Lower lobe of right lung (tissue), 2 donors: Measurements from ENCODE around the gene CCDC184. TPM values are rescaled to one million over a fixed set of nuclear protein-coding genes. Genes with fewer than 3 reads are reported as not detected.

Source experiments
- ATAC-seq, 2 donors: fragments of 200-7000 bp; cut with Tn5 transposase; one replicate each; pipeline ENCODE4 v1.9.1; 2020 to 2022; ENCODE audit warnings: mild to moderate bottlenecking in 2 of 2, moderate library complexity in 2 of 2
- DNase-seq: peaks from one replicate; pipeline ENCODE4 v3.0.0-alpha.2; 2020
- H3K27ac ChIP-seq: fragments of 200-600 bp; one replicate; pipeline ENCODE4 v1.8.0; 2022
- H3K27me3 ChIP-seq: fragments of 200-600 bp; one replicate; pipeline ENCODE4 v1.8.0; 2022; ENCODE audit warnings: low read depth
- H3K36me3 ChIP-seq: fragments of 200-600 bp; one replicate; pipeline ENCODE4 v1.8.0; 2022; ENCODE audit warnings: mild to moderate bottlenecking
- H3K4me1 ChIP-seq: fragments of 200-600 bp; one replicate; pipeline ENCODE4 v1.8.0; 2022
- H3K4me3 ChIP-seq: fragments of 200-600 bp; one replicate; pipeline ENCODE4 v1.8.0; 2022; ENCODE audit warnings: mild to moderate bottlenecking
- H3K9me3 ChIP-seq: fragments of 200-600 bp; one replicate; pipeline ENCODE4 v1.8.0; 2022
- intact Hi-C: fragments of 100-400 bp; cut with DNase I; formaldehyde crosslinking; loops from one replicate; pipeline ENCODE4 v1.11.0; 2022
- total RNA-seq: library from RNA; stranded (reverse); fragmentation: NEBNext Ultra II Directional; extraction: Animal tissue kit (Norgen Biotek cat#: 25700); gene quantifications from one replicate; pipeline ENCODE4 v1.2.1, GENCODE V29; 2021
- TF ChIP-seq, protein P1 (sequence below): fragments of 200-600 bp; IDR thresholded peaks from one replicate; pipeline ENCODE4 v1.8.0; 2022; ENCODE audit warnings: antibody characterized with exemption, mild to moderate bottlenecking
- donor health status: DM: no; HTN: yes; CAD: no; lungs with severe emphysema.

The CCDC184 gene
- total RNA-seq, 1 donor from 2014 or later = 1.0 TPM

DNA sequence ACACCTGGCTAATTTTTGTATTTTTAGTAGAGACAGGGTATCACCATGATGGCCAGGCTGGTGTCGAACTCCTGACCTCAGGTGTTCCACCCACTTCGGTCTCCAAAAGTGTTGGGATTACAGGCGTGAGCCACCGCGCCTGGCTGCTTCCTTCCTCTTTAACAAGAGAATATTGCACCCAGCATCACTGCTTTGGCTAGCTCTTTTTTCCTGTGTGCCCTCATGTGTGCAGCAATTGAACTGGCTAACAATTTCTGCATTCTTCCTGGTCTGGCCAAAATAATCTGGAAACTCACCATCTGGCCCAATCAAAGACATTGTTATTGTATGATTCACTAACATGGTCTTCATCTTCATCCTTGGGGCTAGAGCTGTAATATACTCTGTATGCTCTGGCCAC lies 23.4 kb upstream of the CCDC184 start:
- DNase-seq (no peak), ATAC-seq (no peak)
- Histone ChIP-seq H3K4me3 (no peak overlapping the region), H3K27me3 (no peaks in the 10 kb centered on the region), H3K9me3 (no peaks in the 10 kb centered on the region), H3K27ac (no peak overlapping the region), H3K4me1 (peaks cover 19% of the 10 kb centered on the region), H3K36me3 (no peaks in the 10 kb centered on the region)
- TF ChIP-seq, protein P1, sequence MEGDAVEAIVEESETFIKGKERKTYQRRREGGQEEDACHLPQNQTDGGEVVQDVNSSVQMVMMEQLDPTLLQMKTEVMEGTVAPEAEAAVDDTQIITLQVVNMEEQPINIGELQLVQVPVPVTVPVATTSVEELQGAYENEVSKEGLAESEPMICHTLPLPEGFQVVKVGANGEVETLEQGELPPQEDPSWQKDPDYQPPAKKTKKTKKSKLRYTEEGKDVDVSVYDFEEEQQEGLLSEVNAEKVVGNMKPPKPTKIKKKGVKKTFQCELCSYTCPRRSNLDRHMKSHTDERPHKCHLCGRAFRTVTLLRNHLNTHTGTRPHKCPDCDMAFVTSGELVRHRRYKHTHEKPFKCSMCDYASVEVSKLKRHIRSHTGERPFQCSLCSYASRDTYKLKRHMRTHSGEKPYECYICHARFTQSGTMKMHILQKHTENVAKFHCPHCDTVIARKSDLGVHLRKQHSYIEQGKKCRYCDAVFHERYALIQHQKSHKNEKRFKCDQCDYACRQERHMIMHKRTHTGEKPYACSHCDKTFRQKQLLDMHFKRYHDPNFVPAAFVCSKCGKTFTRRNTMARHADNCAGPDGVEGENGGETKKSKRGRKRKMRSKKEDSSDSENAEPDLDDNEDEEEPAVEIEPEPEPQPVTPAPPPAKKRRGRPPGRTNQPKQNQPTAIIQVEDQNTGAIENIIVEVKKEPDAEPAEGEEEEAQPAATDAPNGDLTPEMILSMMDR = no peak
- intact Hi-C loops = no loop called here

DNA sequence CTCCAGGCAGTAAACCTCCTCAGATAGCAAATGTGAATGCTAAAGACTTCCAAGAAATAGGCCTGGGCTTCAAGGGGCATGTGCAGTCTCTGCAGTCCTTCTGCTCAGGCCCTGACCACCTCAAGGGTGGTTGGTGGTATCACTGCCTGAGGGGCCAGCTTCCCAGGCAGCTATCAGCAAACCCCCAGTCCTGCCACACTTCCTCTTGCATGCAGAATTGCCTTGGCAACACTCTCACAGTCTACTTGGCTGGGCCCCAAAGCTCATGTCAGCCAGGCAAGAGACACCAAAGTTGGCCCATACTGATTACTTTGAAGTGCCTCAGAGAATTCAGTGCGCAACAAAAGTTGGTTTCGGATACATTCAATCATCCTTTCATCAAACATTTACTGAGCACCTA lies 22.6 kb upstream of the CCDC184 start:
- Histone ChIP-seq H3K36me3 (no peaks in the 10 kb centered on the region), H3K27me3 (peaks cover 1% of the 10 kb centered on the region), H3K9me3 (no peaks in the 10 kb centered on the region), H3K4me3 (no peak overlapping the region), H3K27ac (no peak overlapping the region), H3K4me1 (peaks cover 18% of the 10 kb centered on the region)
- DNase-seq (no peak), ATAC-seq (no peak)
- intact Hi-C loops = no loop called here
- TF ChIP-seq, protein P1 = no peak

DNA sequence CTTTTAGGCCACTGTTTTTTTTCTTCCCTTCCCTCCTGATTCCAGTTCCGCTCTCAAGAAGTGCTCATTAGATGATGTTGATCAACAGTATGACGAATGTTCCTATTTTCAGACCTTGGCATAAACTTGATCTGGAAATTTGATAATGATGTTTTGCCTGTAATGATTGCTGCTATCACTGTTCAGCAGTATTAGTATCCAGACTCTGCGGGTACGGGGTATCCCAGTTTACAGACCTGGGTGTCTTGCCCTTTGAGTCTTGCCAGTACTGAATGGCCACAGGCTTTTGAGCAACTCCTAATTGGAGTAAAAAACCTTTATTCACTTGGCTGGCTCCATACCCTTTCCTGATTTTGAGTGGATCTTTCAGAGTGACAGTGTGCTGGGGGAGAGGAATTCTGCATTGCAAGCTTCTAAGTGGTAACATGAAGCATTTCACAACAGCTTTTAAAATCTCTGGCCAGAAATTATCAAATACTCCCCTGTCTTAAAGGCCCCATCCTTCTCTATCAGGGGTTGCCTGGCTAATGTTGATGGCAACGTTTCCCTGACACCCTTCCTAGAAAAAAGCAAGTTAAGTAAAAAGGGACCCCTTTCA lies 20.2 kb upstream of the CCDC184 start:
- H3K27ac ChIP-seq = no peak overlapping the region
- no peaks in the 10 kb centered on the region for H3K36me3 ChIP-seq
- H3K4me3 ChIP-seq = no peak overlapping the region
- peaks cover 4% of the 10 kb centered on the region for H3K27me3 ChIP-seq
- ATAC-seq (no peak), DNase-seq (no peak)
- H3K4me1 ChIP-seq = peaks cover under 1% of the 10 kb centered on the region
- no peaks in the 10 kb centered on the region for H3K9me3 ChIP-seq
- TF ChIP-seq, protein P1 = no peak
- intact Hi-C loops = no loop called here

DNA sequence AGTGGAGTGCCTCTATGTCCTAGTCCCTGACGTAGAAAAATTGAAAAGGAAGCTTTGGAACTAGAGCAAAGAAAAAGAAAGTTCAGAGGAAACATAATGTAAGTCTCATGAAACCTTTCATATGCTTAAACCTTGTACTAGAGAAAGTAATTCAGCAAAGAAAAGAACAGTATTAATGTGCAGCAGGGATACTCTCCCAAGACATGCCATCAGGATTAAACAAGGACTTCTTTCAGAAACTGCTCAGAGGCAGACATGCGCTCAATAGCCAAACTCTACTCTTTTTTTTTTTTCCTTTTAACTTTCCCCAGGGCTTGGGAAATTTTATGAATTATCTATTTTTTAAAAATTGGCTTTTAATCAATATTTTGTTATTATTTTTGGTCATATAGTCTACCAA lies 19.0 kb upstream of the CCDC184 start:
- H3K4me1 ChIP-seq = no peaks in the 10 kb centered on the region
- peaks cover 4% of the 10 kb centered on the region for H3K27me3 ChIP-seq
- DNase-seq (no peak), ATAC-seq (no peak)
- H3K9me3 ChIP-seq = no peaks in the 10 kb centered on the region
- no peak overlapping the region for H3K27ac ChIP-seq
- intact Hi-C loops = no loop called here
- TF ChIP-seq, protein P1 = no peak
- H3K36me3 ChIP-seq = no peaks in the 10 kb centered on the region
- H3K4me3 ChIP-seq = no peak overlapping the region

DNA sequence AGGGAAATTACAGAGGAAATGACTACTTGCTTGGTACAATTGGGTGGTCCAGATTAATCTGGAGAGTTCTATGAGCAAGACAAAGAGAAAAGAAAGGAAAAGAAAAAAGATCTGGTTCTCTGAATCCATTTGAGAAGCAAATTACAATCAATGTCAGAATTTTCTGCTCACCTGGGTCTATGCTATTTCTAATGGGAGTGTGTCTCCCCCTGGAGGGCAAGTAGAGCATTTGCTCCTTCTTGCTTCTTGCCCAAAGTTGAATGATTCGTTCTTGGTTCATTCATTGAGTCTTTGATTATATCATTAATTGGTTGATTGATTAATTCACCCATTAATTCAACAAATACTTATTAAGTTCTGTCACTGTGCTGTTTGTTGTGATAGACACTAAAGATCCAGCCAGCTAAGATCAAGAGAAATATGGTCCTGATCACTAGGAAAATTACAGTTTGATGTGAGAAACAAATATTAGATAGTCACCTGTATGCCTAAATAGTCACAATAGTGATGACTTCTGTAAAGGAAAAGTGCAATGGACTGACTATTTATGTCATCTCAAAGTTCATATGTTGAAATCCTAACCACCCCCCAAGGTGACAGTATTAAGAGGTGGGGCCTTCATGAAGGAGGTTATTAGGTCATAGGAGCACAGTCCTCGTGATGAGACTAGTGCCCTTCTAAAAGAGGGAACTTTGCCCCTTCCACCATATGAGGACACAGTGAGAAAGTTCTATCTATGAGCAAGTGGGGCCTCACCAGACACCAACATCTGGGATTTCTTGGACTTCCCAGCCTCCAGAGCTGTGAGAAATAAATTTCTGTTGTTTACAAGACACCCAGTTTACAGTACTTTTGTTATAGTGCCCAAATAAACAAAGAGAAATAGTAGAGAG lies 18.1 kb upstream of the CCDC184 start:
- no peak overlapping the region for H3K4me3 ChIP-seq
- H3K36me3 ChIP-seq = no peaks in the 10 kb centered on the region
- no peak overlapping the region for H3K27ac ChIP-seq
- ATAC-seq = peak; percentile 72 to 73
- H3K27me3 ChIP-seq = peaks cover 4% of the 10 kb centered on the region
- no peaks in the 10 kb centered on the region for H3K4me1 ChIP-seq
- intact Hi-C loops = no loop called here
- H3K9me3 ChIP-seq = no peaks in the 10 kb centered on the region
- DNase-seq = no peak
- TF ChIP-seq, protein P1 = peak; percentile 93
